PC-3 (cell line): ENCODE data around the gene ZWILCH.

Experiments
- CTCF ChIP-seq: fragments of 300-600 bp; sonication (generic); conservative IDR thresholded peaks from 2 replicates; pipeline ENCODE4 v1.5.1; 2017; ENCODE audit warnings: antibody characterized with exemption, low read depth, mild to moderate bottlenecking, low read length
- EZH2 ChIP-seq: fragments of 300-600 bp; sonication (generic); IDR thresholded peaks from one replicate; pipeline ENCODE4 v1.6.1; 2017; ENCODE audit warnings: antibody characterized with exemption, mild to moderate bottlenecking, low read length; ENCODE audit not compliant: unreplicated experiment

- TF ChIP-seq CTCF, result no peak
- TF ChIP-seq EZH2, result no peak
Measured at GRCh38 chr15:66515901-66516322, 10.8 kb downstream of the ZWILCH start.
